GM18867 (cell line): ENCODE measurements around the gene MSANTD1.
"Not testable (repeated sequence)": the region's sequence is repeated elsewhere in the genome, so short reads cannot be mapped to it uniquely, and the experiment has no call there.

Source experiments
- ATAC-seq: cut with Tn5 transposase; IDR thresholded peaks from one replicate; pipeline ENCODE4 v1.9.1; 2021; ENCODE audit warnings: mild to moderate bottlenecking, moderate library complexity; ENCODE audit not compliant: unreplicated experiment

MSANTD1 gene

GRCh38 chr4:3299976-3300671, 51.2 kb downstream of the MSANTD1 start:
- ATAC-seq, result no peak

- not testable (repeated sequence) for ATAC-seq
Measured at GRCh38 chr4:3300882-3301281, 51.9 kb downstream of the MSANTD1 start.

GRCh38 chr4:3301450-3302172, 52.7 kb downstream of the MSANTD1 start:
- ATAC-seq, result no peak

- ATAC-seq, result no peak
Measured at GRCh38 chr4:3302173-3302785, 53.3 kb downstream of the MSANTD1 start.

GRCh38 chr4:3302786-3303564, 54.0 kb downstream of the MSANTD1 start:
- ATAC-seq, result no peak

GRCh38 chr4:3303565-3303824, 54.5 kb downstream of the MSANTD1 start:
- no peak for ATAC-seq

- no peak for ATAC-seq
Measured at GRCh38 chr4:3303923-3304710, 55.2 kb downstream of the MSANTD1 start.

GRCh38 chr4:3304831-3305609, 56.1 kb downstream of the MSANTD1 start:
- no peak for ATAC-seq

- no peak for ATAC-seq
Measured at GRCh38 chr4:3305610-3306371, 56.8 kb downstream of the MSANTD1 start.
